HepG2 (cell line): ENCODE measurements around the gene RGL1. TPM values are rescaled to one million over a fixed set of nuclear protein-coding genes. Genes with fewer than 3 reads are reported as not detected.

Experiments used
- ATF2 ChIP-seq: sonication (generic); formaldehyde crosslinking; IDR thresholded peaks from 2 replicates; pipeline ENCODE4 v1.4.0; 2020; ENCODE audit warnings: missing genetic modification reagents
- ATF7 ChIP-seq, 2 experiments: fragments of 450-650 bp in 1 of 2; sonication (generic) in 1 of 2; formaldehyde crosslinking in 1 of 2; IDR thresholded peaks; 2 replicates each; pipeline versions ENCODE4 v1.4.0 to v1.6.1; 2016 to 2020; ENCODE audit warnings: antibody characterized with exemption in 1 of 2, mild to moderate bottlenecking in 1 of 2, missing genetic modification reagents in 1 of 2
- FOSL1 ChIP-seq: sonication (generic); formaldehyde crosslinking; IDR thresholded peaks from 2 replicates; pipeline ENCODE4 v1.9.0; 2021; ENCODE audit warnings: missing genetic modification reagents, borderline replicate concordance
- FOSL2 ChIP-seq: sonication (generic); formaldehyde crosslinking; IDR thresholded peaks from 2 replicates; pipeline ENCODE4 v1.4.0; 2020; ENCODE audit warnings: missing genetic modification reagents
- HIVEP1 ChIP-seq: sonication (generic); formaldehyde crosslinking; IDR thresholded peaks from 2 replicates; pipeline ENCODE4 v1.4.0; 2020; ENCODE audit warnings: mild to moderate bottlenecking, missing genetic modification reagents
- HMG20A ChIP-seq: IDR thresholded peaks from 2 replicates; pipeline ENCODE4 v1.6.1; 2016; ENCODE audit warnings: borderline replicate concordance
- JUND ChIP-seq: sonication (generic); formaldehyde crosslinking; IDR thresholded peaks from 2 replicates; pipeline ENCODE4 v1.8.0; 2022; ENCODE audit warnings: mild to moderate bottlenecking, missing genetic modification reagents
- PRDM10 ChIP-seq: sonication (generic); formaldehyde crosslinking; IDR thresholded peaks from 2 replicates; pipeline ENCODE4 v1.4.0; 2020; ENCODE audit warnings: low read depth, missing genetic modification reagents
- SALL1 ChIP-seq: sonication (generic); formaldehyde crosslinking; IDR thresholded peaks from 2 replicates; pipeline ENCODE4 v1.8.0; 2022; ENCODE audit warnings: mild to moderate bottlenecking, missing genetic modification reagents
- THAP8 ChIP-seq: sonication (generic); formaldehyde crosslinking; IDR thresholded peaks from 2 replicates; pipeline ENCODE4 v1.5.1; 2020; ENCODE audit warnings: missing genetic modification reagents, mild to moderate bottlenecking, borderline replicate concordance
- ZNF557 ChIP-seq: sonication (generic); formaldehyde crosslinking; IDR thresholded peaks from 2 replicates; pipeline ENCODE4 v1.4.0; 2020; ENCODE audit warnings: missing genetic modification reagents
- ZNF570 ChIP-seq: sonication (generic); formaldehyde crosslinking; IDR thresholded peaks from 2 replicates; pipeline ENCODE4 v1.4.0; 2020; ENCODE audit warnings: mild to moderate bottlenecking, missing genetic modification reagents, borderline replicate concordance
- ZNF687 ChIP-seq: sonication (generic); formaldehyde crosslinking; IDR thresholded peaks from 2 replicates; pipeline ENCODE4 v1.5.1; 2020; ENCODE audit warnings: mild to moderate bottlenecking, missing genetic modification reagents, moderate library complexity
- ZNF800 ChIP-seq: sonication (generic); formaldehyde crosslinking; IDR thresholded peaks from 2 replicates; pipeline ENCODE4 v1.4.0; 2020; ENCODE audit warnings: missing genetic modification reagents
- polyA plus RNA-seq, 8 experiments: library from polyadenylated mRNA; depleted of rRNA in 3 of 8; stranded (reverse) in 7 of 8; unstranded in 1 of 8; fragments of >200 nt; fragmentation: Illumina TruSeq in 4 of 8; extraction: Trizol in 4 of 8; gene quantifications; 2 replicates each; pipeline versions ENCODE4 v1.2.1 to v1.2.3, GENCODE V29; 2011 to 2016; ENCODE audit warnings: low read depth in 4 of 8, missing spikeins in 1 of 8, mixed read lengths in 1 of 8; ENCODE audit not compliant: insufficient read depth in 1 of 8
- total RNA-seq, 5 experiments: library from RNA; depleted of rRNA; stranded (reverse); fragments of >200 nt; fragmentation: Illumina TruSeq; extraction: Trizol; gene quantifications; 2 replicates each; pipeline ENCODE4 v1.2.3, GENCODE V29; 2016; ENCODE audit warnings: low read depth in 1 of 5

The RGL1 gene
- total and polyA plus RNA-seq, 2 of the 13 experiments (the other 11 are each of a cell fraction or from before 2014, with no cell fraction given) = 3.5 to 4.7 TPM

- no peak for TF ChIP-seq ZNF570
- no peak for TF ChIP-seq ZNF800 (CRISPR knock-in tag)
- TF ChIP-seq HIVEP1 (CRISPR knock-in tag) = no peak
- peak; percentile 48 for TF ChIP-seq ZNF687 (CRISPR knock-in tag)
- peak; percentile 92 for TF ChIP-seq FOSL2 (CRISPR knock-in tag)
- no peak for TF ChIP-seq PRDM10
- TF ChIP-seq ATF7 (IDR thresholded peaks at IDR 0.05) = no peak; the same call in 1 of the 2 replicates
- TF ChIP-seq ATF7 (CRISPR knock-in tag; IDR thresholded peaks at IDR 0.05) = peak; percentile 79
- TF ChIP-seq ZNF557 (CRISPR knock-in tag) = no peak
- peak; percentile 25; the same call in 1 of the 2 replicates for TF ChIP-seq SALL1 (CRISPR knock-in tag)
- no peak for TF ChIP-seq THAP8 (CRISPR knock-in tag)
- TF ChIP-seq JUND = peak; percentile 91
- TF ChIP-seq HMG20A (CRISPR knock-in tag) = no peak
- TF ChIP-seq ATF2 = peak; percentile 95
- TF ChIP-seq FOSL1 (CRISPR knock-in tag) = no peak
These were observed 76.6 kb downstream of the RGL1 start (continued) for GRCh38 chr1:183881387-183882131.
